Dedifferentiated amniotic fluid mesenchymal stem cell (primary cell): ENCODE data around the gene PCYT1B.

ENCODE experiments used
- DNase-seq: peaks from one replicate; pipeline ENCODE4 v3.0.0-alpha.2; 2016; ENCODE audit errors: extremely low spot score

PCYT1B gene

DNA sequence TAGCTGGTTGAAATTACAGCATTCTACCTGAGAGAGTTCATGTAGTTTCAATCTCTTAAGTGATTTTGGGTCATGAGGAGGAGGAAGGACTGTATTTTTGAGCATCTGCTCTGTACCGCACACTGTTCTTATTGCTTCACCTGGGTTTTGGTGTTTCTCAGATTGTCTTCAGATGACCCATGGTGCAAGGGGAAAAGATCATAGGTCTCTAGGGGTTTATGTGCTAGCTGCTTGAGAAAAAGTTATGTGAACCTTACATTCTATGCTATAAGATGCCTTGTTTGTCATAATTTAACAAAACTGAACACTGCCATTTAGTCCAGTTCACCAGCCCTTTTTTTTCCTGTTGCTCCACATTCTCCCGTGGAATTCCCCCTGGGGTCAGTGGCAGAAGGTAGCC, 121.7 kb downstream of the PCYT1B start:
- DNase-seq: no peak

DNA sequence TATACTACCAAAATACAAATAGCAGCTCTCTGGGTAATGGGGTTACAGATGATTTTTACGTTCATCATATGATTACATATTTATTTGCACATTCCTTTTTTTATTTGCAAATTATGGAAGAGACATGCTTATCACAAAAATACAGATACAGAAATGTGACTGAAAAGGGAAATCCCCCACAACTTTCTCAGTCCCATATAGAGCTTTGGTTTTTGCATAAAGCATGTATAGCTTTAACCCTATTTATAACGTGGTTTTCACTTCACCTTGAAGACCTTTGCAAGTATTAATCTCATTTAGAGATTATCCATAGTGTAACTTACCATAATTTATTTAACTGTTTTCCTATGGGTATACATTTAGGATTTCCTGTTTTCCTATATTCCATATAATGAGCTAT, 126.7 kb downstream of the PCYT1B start:
- DNase-seq: no peak

DNA sequence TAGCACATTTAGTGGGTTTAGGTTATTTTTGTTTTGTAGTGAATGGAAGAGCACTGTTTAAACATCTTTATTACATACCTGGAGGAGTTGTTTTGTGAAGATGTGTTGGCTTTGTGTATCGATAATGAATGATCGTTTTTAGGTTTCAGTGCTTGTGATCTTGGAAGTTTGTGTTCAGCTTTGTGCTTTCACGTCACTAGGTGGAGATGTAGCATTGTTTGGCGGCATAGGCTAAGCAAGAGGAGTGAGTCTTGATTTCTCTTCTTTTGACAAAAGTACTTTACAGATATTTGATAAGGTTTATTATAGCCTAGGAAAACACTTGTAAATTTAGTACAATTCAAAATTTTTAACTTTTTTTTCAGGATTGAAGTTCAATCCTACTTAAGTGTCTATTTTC, 131.7 kb downstream of the PCYT1B start:
- no peak for DNase-seq

DNA sequence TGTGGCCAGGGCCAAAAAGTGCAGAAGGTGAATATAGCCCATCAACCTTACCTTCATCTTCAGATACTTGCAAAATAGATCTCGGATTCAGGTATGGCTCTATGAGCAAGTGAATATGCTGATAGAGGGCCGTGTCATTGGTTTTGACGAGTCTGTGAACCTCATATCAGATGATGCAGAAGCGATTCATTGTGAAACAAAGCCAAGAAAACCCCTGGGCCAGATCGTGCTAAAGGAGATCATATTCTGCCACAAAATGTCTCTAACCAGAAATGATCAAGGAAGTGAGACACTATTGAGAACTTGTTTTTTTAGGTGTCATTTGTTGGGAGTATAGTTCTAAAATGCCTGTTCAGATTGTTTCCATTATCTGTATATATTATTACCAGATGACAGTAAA, 133.7 kb downstream of the PCYT1B start:
- no peak for DNase-seq

DNA sequence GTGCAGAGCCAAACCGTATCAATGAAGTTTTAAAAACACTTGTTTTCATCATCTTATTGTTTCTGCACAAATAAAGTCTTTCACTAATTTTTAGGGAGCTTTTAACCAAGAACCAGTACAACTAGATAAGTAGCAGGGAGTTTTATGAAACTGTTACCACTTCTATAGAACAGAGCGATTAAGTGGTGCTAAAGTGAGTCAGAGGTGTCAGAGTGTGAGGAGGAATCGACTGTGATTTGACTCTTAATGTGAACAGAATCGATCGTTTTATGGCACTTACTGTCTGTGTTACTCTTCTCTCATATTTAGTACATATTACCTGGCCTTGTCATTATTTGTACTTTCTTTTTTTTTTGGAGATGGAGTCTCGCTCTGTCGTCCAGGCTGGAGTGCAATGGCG, 138.8 kb downstream of the PCYT1B start:
- DNase-seq: no peak
